Activated CD8-positive, alpha-beta memory T cell treated with anti-CD3 and anti-CD28 coated beads, Interleukin-2, amount 50 U/mL, for 1 hour (primary cell): ENCODE data around the gene OSBPL6.
"Not testable (repeated sequence)": the region's sequence is repeated elsewhere in the genome, so short reads cannot be mapped to it uniquely, and the experiment has no call there.

ENCODE experiments used
- DNase-seq: peaks from one replicate; pipeline ENCODE4 v3.0.0-alpha.2; 2020; ENCODE audit errors: extremely low read depth

The OSBPL6 gene

DNA sequence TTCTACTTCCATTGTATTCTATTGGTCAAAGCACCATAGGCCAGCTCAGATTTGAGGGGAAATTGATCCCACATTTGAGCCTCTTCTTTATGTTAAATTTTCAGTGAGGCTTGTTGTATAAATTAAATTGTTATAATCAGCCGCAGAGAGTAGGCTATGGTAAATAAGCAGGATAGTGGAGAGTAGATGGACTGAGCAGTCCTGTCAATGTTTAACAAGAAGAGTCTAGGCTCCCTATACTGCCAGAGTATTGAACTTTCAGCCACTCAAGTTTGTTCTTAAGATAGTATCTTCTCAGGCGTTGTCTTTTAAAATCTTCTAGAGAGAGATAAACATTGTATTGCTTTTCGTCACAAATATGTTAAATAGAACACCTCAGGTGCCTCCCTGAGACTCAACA lies 155.7 kb downstream of the OSBPL6 start:
- DNase-seq = no peak

GRCh38 chr2:178357704-178358103 lies 163.4 kb downstream of the OSBPL6 start:
- not testable (repeated sequence) for DNase-seq

GRCh38 chr2:178359192-178359912 lies 165.0 kb downstream of the OSBPL6 start:
- DNase-seq = no peak

DNA sequence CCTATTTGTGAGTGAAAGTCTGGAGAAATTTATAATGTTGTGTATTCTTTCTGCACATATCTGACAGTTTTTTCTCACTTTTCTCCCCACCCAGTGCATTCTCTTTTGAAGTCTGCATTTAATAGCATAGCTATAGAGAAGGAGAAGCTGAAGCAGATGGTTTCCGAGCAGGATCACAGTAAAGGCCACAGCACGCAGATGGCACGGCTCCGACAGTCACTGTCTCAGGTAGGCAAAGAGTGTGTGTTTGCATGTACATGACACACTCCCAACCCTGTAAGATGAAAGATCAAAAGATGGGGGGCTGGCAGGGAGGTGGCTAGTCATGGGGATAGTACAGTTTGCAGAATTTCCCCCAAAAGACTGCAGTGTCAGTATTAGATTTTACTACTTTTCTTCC lies 167.3 kb downstream of the OSBPL6 start:
- DNase-seq = no peak

DNA sequence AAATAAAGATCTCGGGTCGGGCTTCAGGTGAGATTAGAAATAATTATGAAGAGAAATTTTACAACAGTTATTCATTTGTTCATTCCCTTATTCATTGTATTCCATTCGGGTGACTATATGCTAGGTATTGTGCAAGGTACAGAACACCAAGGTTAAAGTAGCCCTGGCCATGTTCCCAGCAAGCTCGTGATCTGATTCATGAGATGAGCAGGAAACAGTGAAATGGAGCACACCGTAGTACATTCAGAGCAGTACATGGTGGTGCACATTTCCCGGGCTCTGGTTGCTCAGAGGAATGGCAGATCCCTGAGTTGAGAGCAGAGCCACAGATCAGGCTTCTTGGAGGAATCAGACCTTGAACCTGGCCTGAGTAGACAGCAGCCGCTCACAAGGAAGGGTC lies 168.9 kb downstream of the OSBPL6 start:
- no peak for DNase-seq

DNA sequence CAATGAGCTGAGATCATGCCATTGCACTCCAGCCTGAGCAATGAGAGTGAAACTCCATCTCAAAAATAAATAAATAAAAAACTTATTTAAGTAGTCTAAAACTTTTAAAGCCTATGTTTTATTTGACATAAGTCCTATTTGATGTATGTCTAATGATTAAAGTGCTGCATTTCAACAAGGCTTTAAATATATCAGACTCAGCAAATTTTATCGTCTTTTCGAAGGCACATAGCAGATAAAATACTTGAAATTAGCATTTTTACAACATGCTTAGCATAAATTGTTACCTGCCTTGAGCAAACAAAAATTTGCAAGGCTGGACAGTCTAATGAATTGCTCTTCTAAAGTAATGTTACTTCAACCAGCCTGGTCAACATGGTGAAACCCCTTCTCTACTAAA lies 170.8 kb downstream of the OSBPL6 start:
- DNase-seq = no peak

DNA sequence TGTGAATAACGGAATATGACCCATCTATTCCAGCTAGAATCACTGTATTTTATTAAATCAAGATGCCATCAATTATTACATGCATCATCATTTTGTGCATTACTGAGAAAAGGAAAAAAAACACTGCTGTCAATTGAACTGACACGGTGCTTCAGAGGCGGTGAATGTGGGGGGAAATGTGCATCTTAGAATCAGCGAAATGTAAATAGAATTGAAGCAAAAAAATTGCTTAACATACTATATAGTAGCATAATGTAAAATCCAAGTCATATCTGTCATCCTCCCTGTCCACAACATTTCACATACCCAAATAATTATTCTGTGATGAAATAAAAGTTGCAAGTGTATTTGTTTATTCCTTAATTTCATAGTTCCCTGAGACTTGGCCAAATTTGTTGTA lies 172.1 kb downstream of the OSBPL6 start:
- no peak for DNase-seq

- DNase-seq = no peak
These were observed 173.0 kb downstream of the OSBPL6 start for GRCh38 chr2:178367344-178367743.

GRCh38 chr2:178374865-178375264 lies 180.6 kb downstream of the OSBPL6 start:
- no peak for DNase-seq

- no peak for DNase-seq
These were observed 182.7 kb downstream of the OSBPL6 start for GRCh38 chr2:178377046-178377445.

DNA sequence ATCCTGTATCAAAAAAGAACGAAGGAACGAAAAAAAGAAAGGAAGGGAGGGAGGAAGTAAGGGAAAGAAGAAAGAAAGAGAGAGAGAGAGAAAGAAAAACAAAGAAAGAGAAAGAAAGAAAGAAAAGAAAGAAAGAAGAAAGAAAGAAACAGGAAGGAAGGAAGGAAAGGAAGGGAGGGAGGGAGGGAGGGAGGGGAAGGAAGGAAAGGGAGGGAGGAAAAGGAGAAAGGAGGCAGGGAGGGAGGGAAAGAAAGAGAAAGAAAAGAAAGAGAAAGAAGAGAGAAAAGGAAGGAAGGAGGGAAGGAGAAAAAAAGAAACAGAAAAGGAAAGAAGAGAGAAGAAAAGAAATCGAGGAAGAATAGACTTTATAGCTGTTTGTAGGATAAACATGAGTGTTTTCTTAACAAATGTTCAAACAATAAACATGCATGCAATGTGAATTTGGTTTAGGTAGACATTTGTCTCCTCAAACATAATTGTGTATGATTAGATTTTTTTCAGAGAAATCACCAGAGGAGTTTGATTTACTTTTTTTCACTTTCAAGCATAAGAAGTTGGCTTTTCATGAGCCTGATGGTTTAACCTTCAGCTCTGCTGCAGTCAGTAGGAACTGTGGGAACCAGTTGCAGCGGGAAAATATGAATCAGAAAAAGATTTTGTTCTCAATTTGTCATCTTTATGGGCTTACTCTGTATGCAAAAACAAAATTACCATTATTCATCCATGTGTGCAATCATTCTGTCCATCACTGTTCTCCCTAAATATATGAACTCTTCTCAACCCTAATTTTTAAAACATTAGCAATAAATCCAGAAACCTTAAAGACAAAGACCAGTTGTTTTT lies 185.1 kb downstream of the OSBPL6 start:
- DNase-seq = no peak

- no peak for DNase-seq
These were observed 186.5 kb downstream of the OSBPL6 start for GRCh38 chr2:178380763-178381162.

GRCh38 chr2:178383718-178384117 lies 189.4 kb downstream of the OSBPL6 start:
- DNase-seq = no peak

DNA sequence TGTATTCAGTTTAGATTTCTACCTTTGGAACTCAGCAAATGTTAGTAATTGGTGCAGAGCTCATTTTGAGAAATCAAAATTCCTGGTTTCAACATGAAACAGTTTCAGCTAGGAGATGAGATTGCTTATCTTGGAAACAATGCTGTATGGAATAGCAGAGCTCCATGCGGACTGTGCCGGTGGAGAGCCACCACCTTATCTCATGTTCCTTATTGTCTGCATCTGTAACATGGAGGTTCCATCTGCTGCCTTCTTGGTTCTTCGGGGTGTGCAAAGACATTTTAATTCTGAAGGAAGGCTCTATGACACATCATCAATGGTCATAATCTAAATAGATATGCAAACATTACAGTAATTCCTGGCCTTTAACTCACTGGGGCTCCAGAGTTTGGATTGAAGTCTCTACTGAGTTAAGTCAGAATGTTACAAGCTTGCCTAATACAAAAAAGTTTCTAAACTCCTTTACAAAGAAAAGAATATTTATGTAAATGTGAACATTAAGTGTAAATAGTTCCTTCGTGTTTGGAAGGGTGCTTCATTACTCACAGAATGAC lies 191.4 kb downstream of the OSBPL6 start:
- DNase-seq = no peak

DNA sequence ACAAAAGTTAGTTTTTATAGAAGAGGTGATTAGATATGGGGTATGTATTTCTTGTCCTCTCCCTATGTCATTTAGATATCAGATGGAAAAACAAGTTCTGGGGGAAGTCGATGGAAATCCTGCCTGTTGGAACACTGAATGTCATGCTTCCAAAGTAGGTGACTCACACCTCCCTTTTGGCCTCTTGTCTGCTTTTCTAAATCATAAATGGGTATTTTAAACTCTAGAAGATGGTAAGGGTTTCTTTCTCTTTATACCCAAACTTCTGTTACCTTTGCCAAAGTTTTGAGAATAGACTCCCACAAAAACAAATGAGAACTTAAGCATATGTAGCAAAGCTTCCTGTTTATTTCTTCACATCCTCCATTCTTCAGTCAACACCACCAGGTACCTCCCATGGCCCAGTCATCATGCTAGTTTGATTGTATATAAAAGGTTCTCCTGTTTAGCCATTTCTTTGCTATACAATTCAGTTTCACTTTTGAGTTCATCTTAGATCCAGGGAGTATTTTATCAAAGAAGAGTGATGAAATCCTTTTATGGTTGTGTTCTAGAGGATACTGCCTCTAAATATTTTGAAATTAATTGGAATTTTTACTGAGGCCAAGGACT lies 192.8 kb downstream of the OSBPL6 start:
- DNase-seq = no peak

GRCh38 chr2:178388287-178388686 lies 194.0 kb downstream of the OSBPL6 start:
- no peak for DNase-seq

DNA sequence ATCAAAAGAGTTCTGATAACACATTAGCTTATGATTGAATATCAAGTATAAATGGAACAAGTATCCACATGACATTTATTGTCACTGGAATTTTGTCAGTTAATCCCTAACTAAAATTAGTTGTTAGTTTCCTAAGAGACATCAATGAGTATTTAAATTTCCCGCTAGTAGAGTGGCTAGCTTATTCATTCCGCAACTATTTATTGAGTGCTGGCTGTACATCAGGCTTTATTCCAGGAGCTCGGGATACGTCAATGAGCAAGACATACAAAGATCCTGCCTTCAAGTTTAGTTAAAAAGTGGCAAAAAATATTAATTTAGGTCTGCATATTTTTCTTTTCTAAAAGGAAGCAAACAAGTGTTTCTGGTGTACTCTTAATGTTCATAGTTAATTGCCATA lies 197.4 kb downstream of the OSBPL6 start:
- DNase-seq = no peak

DNA sequence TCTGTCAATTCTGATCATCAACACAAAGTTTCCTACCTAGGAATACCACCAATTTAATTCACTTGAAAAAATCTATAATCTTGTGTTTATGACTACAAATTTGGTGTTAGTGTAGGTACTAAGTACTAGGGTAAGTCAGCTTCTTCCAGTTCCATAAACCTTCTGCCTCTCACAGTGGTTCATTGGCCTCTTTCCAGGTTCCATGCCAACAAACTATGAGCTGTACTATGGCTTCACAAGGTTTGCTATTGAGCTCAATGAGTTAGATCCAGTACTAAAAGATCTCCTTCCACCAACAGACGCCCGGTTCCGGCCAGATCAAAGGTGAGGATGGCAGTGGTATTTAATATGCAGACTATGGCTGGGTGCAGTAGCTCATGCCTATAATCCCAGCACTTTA lies 197.9 kb downstream of the OSBPL6 start:
- no peak for DNase-seq

DNA sequence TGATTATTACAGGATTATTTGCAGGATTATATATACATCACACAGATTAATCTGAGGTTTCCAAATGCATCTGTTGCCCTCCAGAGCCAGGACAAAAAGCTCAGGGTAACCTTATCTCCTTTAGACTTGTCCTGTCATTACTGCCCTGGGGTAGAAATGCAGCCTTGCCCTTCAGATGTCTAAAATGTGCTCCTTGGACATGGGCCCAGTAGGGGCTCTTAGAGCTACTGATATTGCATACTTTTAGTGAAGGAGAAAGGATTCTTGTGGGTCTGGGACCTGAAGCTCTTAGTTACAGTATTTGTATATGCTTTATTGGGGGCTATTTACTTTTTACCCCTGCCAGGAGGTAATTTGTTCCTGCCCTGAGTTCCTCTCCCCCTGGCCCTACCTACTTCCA lies 200.5 kb downstream of the OSBPL6 start:
- no peak for DNase-seq

DNA sequence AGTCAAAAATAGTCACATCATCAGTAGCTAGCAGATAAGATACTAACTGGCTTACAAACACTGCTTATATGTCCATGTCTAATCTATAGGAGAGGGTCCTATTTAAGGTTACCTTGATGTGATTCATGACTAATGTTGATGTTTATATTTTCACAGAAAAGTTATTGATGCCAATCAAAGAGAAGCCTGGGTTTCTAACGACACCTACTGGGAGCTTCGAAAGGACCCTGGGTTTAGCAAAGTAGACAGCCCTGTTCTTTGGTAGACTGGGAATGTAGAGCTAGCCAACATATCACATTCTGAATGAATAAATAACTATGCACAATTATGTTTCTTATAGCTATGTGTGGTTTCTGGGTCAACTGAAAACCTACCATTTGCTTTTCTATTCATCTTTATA lies 201.0 kb downstream of the OSBPL6 start:
- no peak for DNase-seq

- no peak for DNase-seq
These were observed 201.7 kb downstream of the OSBPL6 start for GRCh38 chr2:178395941-178396570.

GRCh38 chr2:178397002-178397605 lies 202.8 kb downstream of the OSBPL6 start:
- DNase-seq = no peak
